Right lobe of liver (tissue), 4 donors: Measurements from ENCODE around the gene TENM3.

ENCODE experiments used
- CTCF ChIP-seq, 4 donors: fragments of 200-600 bp in 3 of 4; fragments of 450-650 bp in 1 of 4; IDR thresholded peaks; one replicate each; pipeline versions ENCODE4 v1.5.1 to v1.8.0; 2016 to 2022; ENCODE audit warnings: antibody characterized with exemption in 4 of 4, mild to moderate bottlenecking in 2 of 4
- POLR2A ChIP-seq: fragments of 450-650 bp; IDR thresholded peaks from one replicate; pipeline ENCODE4 v1.6.1; 2017; ENCODE audit warnings: antibody characterized with exemption, mild to moderate bottlenecking
- donor health status: DM: no; HTN: no; CAD: no.
- donor health status: DM: no; HTN: no; CAD: no.
- donor health status: DM: no; HTN: yes; CAD: no.

- TF ChIP-seq CTCF (IDR thresholded peaks at IDR 0.05) (no peak), POLR2A (no peak)
Measured at GRCh38 chr4:182805750-182806149, 562.5 kb downstream of the TENM3 start.
